Measurements from ENCODE around the gene GP1BB. TPM values are rescaled to one million over a fixed set of nuclear protein-coding genes. Genes with fewer than 3 reads are reported as not detected.

GP1BB gene
- polyA plus RNA-seq, 4 donors = 0.67 to 2.0 (median 1.3) TPM

- no peak overlapping the region for H3K4me3 ChIP-seq (ENCODE audit: low read depth in 1 of 3, low read length in 3 of 3)
- H3K27ac ChIP-seq (ENCODE audit: low read depth in 1 of 3, low read length in 2 of 3) = no peak overlapping the region
- no peak for DNase-seq
- H3K9me3 ChIP-seq (ENCODE audit: control insufficient read depth in 2 of 2, insufficient read depth in 1 of 2, low read depth in 1 of 2, low read length in 1 of 2) = no peaks in the 10 kb centered on the region
- FAIRE-seq = no peak
- H3K4me1 ChIP-seq (ENCODE audit: control insufficient read depth in 3 of 3, insufficient read depth in 2 of 3, low read depth in 1 of 3, low read length in 2 of 3) = no peaks in the 10 kb centered on the region
- H3K36me3 ChIP-seq (ENCODE audit: control insufficient read depth in 3 of 3, insufficient read depth in 2 of 3, low read depth in 1 of 3, low read length in 3 of 3) = no peaks in the 10 kb centered on the region
- 40 to 58% (median 46%) methylated on average over 4 of the region's 4 CpGs for WGBS, 3 donors
- H3K27me3 ChIP-seq (ENCODE audit: control insufficient read depth in 3 of 3, insufficient read depth in 3 of 3, low read length in 3 of 3) = peaks cover 5 to 74% (median 27%) of the 10 kb centered on the region in 3 donors
Measured at GRCh38 chr22:19772422-19772672, 49.0 kb downstream of the GP1BB start.

GRCh38 chr22:19772673-19773469, 49.5 kb downstream of the GP1BB start:
- no peak for DNase-seq
- Histone ChIP-seq H3K4me1 (ENCODE audit: control insufficient read depth in 3 of 3, insufficient read depth in 2 of 3, low read depth in 1 of 3, low read length in 2 of 3) (no peaks in the 10 kb centered on the region), H3K27me3 (ENCODE audit: control insufficient read depth in 3 of 3, insufficient read depth in 3 of 3, low read length in 3 of 3) (peaks cover 3 to 70% (median 23%) of the 10 kb centered on the region in 3 donors), H3K36me3 (ENCODE audit: control insufficient read depth in 3 of 3, insufficient read depth in 2 of 3, low read depth in 1 of 3, low read length in 3 of 3) (no peaks in the 10 kb centered on the region), H3K4me3 (ENCODE audit: low read depth in 1 of 3, low read length in 3 of 3) (no peak overlapping the region), H3K9me3 (ENCODE audit: control insufficient read depth in 2 of 2, insufficient read depth in 1 of 2, low read depth in 1 of 2, low read length in 1 of 2) (no peaks in the 10 kb centered on the region), H3K27ac (ENCODE audit: low read depth in 1 of 3, low read length in 2 of 3) (no peak overlapping the region)
- FAIRE-seq = no peak
- WGBS, 3 donors = 39 to 45% (median 39%) methylated on average over 25 of the region's 25 CpGs

GRCh38 chr22:19773470-19774040, 50.2 kb downstream of the GP1BB start:
- 73 to 81% (median 81%) methylated on average over 8 to 9 of the region's 9 CpGs for WGBS, 3 donors
- H3K27me3 ChIP-seq (ENCODE audit: control insufficient read depth in 3 of 3, insufficient read depth in 3 of 3, low read length in 3 of 3) = peaks cover 3 to 66% (median 16%) of the 10 kb centered on the region in 3 donors
- H3K4me3 ChIP-seq (ENCODE audit: low read depth in 1 of 3, low read length in 3 of 3) = no peak overlapping the region
- FAIRE-seq (no peak), DNase-seq (no peak)
- no peaks in the 10 kb centered on the region for H3K36me3 ChIP-seq (ENCODE audit: control insufficient read depth in 3 of 3, insufficient read depth in 2 of 3, low read depth in 1 of 3, low read length in 3 of 3)
- no peaks in the 10 kb centered on the region for H3K4me1 ChIP-seq (ENCODE audit: control insufficient read depth in 3 of 3, insufficient read depth in 2 of 3, low read depth in 1 of 3, low read length in 2 of 3)
- no peaks in the 10 kb centered on the region for H3K9me3 ChIP-seq (ENCODE audit: control insufficient read depth in 2 of 2, insufficient read depth in 1 of 2, low read depth in 1 of 2, low read length in 1 of 2)
- no peak overlapping the region for H3K27ac ChIP-seq (ENCODE audit: low read depth in 1 of 3, low read length in 2 of 3)

Other genes with a start within 250 kb of the GP1BB start
- 100 to 1,000 TPM in 1 of 4 donors, 10 to 100 TPM in 3; 46.0 to 112 (median 81.4) TPM for gene UFD1, start 244.3 kb upstream of the GP1BB start, polyA plus RNA-seq
- 10 to 100 TPM in 1 of 4 donors, 1 to 10 TPM in 3; 2.2 to 13.8 (median 5.6) TPM for gene CDC45, start 243.6 kb upstream of the GP1BB start, polyA plus RNA-seq
- gene CLDN5, start 199.1 kb upstream of the GP1BB start, polyA plus RNA-seq = 100 to 1,000 TPM in 1 of 4 donors, 10 to 100 TPM in 1, 1 to 10 TPM in 2; 3.1 to 184 (median 10.4) TPM
- 10 to 100 TPM in 1 of 4 donors, 1 to 10 TPM in 3; 2.2 to 10.2 (median 6.1) TPM for gene SEPTIN5, start 9.0 kb upstream of the GP1BB start, polyA plus RNA-seq
- 1 to 10 TPM in 3 of 4 donors, not detected in 1; 1.1 to 4.8 (median 1.3) TPM for gene TBX1, start 37.2 kb downstream of the GP1BB start, polyA plus RNA-seq
- gene GNB1L, start 131.3 kb downstream of the GP1BB start, polyA plus RNA-seq = 10 to 100 TPM in 2 of 4 donors, 1 to 10 TPM in 2; 4.0 to 18.9 (median 9.8) TPM
- gene RTL10, start 131.3 kb downstream of the GP1BB start, polyA plus RNA-seq = 10 to 100 TPM in 3 of 4 donors, 1 to 10 TPM in 1; 9.7 to 30.6 (median 22.3) TPM
- gene COMT, start 218.2 kb downstream of the GP1BB start, polyA plus RNA-seq = 100 to 1,000 TPM in 3 of 4 donors, 10 to 100 TPM in 1; 57.8 to 236 (median 135) TPM
- 10 to 100 TPM; 16.8 to 43.8 (median 29.5) TPM for gene TXNRD2, start 218.3 kb downstream of the GP1BB start, polyA plus RNA-seq